HFFc6 (cell line): ENCODE data around the gene KCNMA1. TPM values are rescaled to one million over a fixed set of nuclear protein-coding genes. Genes with fewer than 3 reads are reported as not detected.
A peak's percentile ranks its signal among the peaks of the same experiment; 100 is the strongest.

Experiments used
- DNase-seq: peaks from one replicate; pipeline ENCODE4 v3.0.0-alpha.2; 2018
- H3K27ac Mint-ChIP-seq: 2 replicates; pipeline ENCODE4 v1.8.0; 2020; ENCODE audit warnings: mild to moderate bottlenecking, mixed read lengths
- H3K27me3 Mint-ChIP-seq: 2 replicates; pipeline ENCODE4 v1.8.0; 2021; ENCODE audit warnings: mild to moderate bottlenecking, moderate library complexity, mixed read lengths; ENCODE audit not compliant: insufficient read depth
- H3K36me3 Mint-ChIP-seq: 2 replicates; pipeline ENCODE4 v1.8.0; 2021; ENCODE audit warnings: low read depth, mixed read lengths
- H3K4me1 Mint-ChIP-seq: 2 replicates; pipeline ENCODE4 v1.8.0; 2020; ENCODE audit warnings: low read depth, mixed read lengths
- H3K4me3 Mint-ChIP-seq: 2 replicates; pipeline ENCODE4 v1.8.0; 2020; ENCODE audit warnings: mild to moderate bottlenecking, moderate library complexity, mixed read lengths
- H3K9me3 Mint-ChIP-seq: 2 replicates; pipeline ENCODE4 v1.8.0; 2020; ENCODE audit warnings: mild to moderate bottlenecking, mixed read lengths
- total RNA-seq, 6 experiments: library from RNA; stranded (reverse); fragmentation: NEBNext Ultra II Directional; extraction: Animal tissue kit (Norgen Biotek cat#: 25700); gene quantifications; 2 replicates in 1 of 6; 3 replicates in 5 of 6; pipeline ENCODE4 v1.2.3, GENCODE V29; 2021
- TF ChIP-seq, protein P1 (sequence below): fragments of 200-600 bp; sonication (generic); IDR thresholded peaks from 2 replicates; pipeline ENCODE4 v1.5.0; 2021; ENCODE audit warnings: antibody characterized with exemption, mild to moderate bottlenecking

KCNMA1 gene
- total RNA-seq, 6 experiments from 2014 or later = 87.1 to 191 (median 93.5) TPM

DNA sequence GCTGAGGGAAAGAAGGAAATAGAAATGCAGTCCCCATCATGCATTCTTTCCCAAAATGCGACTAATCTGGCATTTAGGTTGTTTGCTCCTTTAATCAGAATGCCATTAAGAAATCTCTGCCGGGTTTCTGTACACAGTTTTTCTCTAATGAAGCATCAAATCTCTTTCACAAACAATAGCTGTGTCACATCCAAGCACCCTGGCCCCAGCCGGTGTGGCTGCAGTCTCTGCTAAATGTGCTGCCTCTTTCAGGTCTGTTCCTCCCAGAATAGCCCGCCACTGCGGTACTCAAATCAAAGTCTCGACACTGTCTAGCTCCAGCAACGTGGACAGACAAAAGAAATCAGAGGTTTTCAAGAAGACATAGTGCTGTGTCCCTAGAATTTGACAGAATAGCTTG, 343.8 kb downstream of the KCNMA1 start:
- Mint-ChIP-seq H3K36me3 (peaks cover 26% of the 10 kb centered on the region), H3K27ac (peak overlapping the region; percentile 56; the same call in 1 of the 2 replicates), H3K4me3 (no peak overlapping the region), H3K27me3 (no peaks in the 10 kb centered on the region; the same call in 1 of the 2 replicates), H3K9me3 (no peaks in the 10 kb centered on the region; the same call in 1 of the 2 replicates), H3K4me1 (peaks cover 84% of the 10 kb centered on the region)
- no peak for DNase-seq
- TF ChIP-seq, protein P1, sequence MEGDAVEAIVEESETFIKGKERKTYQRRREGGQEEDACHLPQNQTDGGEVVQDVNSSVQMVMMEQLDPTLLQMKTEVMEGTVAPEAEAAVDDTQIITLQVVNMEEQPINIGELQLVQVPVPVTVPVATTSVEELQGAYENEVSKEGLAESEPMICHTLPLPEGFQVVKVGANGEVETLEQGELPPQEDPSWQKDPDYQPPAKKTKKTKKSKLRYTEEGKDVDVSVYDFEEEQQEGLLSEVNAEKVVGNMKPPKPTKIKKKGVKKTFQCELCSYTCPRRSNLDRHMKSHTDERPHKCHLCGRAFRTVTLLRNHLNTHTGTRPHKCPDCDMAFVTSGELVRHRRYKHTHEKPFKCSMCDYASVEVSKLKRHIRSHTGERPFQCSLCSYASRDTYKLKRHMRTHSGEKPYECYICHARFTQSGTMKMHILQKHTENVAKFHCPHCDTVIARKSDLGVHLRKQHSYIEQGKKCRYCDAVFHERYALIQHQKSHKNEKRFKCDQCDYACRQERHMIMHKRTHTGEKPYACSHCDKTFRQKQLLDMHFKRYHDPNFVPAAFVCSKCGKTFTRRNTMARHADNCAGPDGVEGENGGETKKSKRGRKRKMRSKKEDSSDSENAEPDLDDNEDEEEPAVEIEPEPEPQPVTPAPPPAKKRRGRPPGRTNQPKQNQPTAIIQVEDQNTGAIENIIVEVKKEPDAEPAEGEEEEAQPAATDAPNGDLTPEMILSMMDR = no peak

DNA sequence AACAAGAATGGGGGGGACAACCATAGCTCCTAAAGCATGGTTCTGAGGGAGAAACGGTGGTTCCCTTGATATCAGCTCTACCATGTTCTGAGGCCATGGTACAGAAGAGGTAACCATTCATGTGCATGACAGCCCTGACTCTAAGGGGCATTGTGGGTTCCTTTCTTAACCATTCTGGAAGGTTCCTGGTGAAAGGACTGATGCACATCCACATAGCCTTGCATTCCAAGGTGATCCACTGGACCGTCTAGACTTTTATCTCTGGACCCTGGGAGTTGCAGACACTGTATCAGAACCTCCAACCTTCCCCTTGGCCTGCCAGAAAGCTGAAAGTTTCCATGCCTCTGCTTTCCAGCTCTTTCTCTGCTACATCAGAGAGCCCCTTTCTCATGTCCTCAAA, 344.3 kb downstream of the KCNMA1 start:
- Mint-ChIP-seq H3K4me3 (no peak overlapping the region), H3K9me3 (no peaks in the 10 kb centered on the region; the same call in 1 of the 2 replicates), H3K27ac (0 out of 2 replicates have a peak overlapping the region, but pooled peaks have one; percentile 56), H3K36me3 (peaks cover 26% of the 10 kb centered on the region), H3K27me3 (no peaks in the 10 kb centered on the region; the same call in 1 of the 2 replicates), H3K4me1 (peaks cover 88% of the 10 kb centered on the region)
- TF ChIP-seq, protein P1 = no peak
- no peak for DNase-seq

DNA sequence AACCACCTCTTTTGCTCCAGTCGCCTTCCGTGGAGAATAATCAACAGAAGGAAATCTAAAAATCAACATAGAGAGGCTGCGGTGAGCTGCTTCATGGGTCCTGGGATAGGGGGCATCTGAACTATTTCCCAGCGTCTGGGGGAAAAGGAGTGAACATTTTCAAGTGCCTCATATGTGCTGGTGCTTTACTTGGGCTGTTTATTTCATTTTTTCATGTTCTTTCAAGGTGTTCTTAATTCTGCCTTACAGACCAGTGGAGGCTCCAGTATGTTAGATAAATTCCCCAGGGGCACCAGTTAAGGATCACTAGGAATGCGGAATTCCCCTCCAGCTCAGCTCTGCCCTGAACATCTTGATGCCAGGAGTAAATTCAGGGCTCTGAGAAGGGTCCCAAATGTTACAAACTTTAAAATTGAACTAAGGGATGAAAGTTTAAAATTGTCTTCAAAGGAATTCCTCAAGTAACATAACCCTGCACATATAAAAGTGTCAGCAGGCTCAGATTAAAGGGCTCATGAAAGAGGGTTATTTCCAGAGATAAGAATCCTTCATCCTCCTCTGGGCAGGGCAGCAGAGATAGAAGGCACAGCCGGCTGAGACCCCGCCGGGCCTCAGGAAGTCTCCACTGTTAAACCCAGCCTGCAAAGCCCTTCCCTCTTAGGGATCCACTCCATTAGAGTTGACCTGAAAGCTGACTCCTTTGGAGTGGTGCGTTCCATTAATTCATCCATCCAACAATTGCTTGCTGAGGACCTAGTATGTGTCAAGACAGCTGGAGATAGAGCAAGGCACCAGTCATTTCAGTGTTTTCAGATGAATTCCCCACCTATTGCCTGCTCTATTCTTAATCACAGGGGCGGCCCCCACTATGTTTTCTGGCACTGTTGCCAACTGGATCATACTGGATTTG, 345.8 kb downstream of the KCNMA1 start:
- H3K4me3 Mint-ChIP-seq = peak overlapping the region; percentile 76
- no peaks in the 10 kb centered on the region; the same call in 1 of the 2 replicates for H3K9me3 Mint-ChIP-seq
- peaks cover 91% of the 10 kb centered on the region for H3K4me1 Mint-ChIP-seq
- H3K27me3 Mint-ChIP-seq = no peaks in the 10 kb centered on the region; the same call in 1 of the 2 replicates
- H3K36me3 Mint-ChIP-seq = peaks cover 21% of the 10 kb centered on the region
- no peak for DNase-seq
- TF ChIP-seq, protein P1 = no peak
- H3K27ac Mint-ChIP-seq = peak overlapping the region; percentile 92

DNA sequence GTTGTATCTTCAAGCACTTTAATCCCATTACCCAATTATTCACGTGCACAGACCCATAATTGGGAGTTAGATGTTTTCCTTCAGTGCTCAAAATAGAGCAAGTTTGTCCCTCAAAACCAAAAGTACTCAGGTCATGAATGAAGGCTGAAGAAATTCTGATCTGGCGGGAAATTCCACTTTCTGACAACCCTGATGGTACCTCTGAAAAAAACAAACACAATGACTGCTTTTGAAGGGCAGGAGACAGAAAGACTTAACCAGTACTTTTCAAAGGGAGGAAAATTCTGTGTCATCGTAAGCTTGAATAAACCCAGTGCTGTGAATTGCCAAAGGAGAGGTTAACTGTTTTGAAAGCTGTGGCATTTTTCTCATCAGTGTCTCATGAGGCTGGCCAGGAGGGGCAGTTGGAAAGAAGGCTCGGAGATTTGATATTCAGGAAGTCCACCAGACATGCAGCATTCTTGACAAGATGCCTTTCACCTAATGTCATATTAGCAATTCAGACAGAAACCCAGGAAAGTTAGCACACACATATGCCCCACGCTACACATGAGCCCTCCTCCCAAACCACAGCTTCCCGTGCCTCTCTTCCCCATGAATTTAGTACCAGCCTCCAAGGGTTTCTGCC, 347.0 kb downstream of the KCNMA1 start:
- peak; percentile 91 for DNase-seq
- Mint-ChIP-seq H3K4me3 (peak overlapping the region; percentile 76), H3K27me3 (peaks cover under 1% of the 10 kb centered on the region; the same call in 1 of the 2 replicates), H3K27ac (peak overlapping the region; percentile 92), H3K9me3 (no peaks in the 10 kb centered on the region; the same call in 1 of the 2 replicates), H3K4me1 (peaks cover 93% of the 10 kb centered on the region), H3K36me3 (peaks cover 13% of the 10 kb centered on the region)
- TF ChIP-seq, protein P1 = no peak

DNA sequence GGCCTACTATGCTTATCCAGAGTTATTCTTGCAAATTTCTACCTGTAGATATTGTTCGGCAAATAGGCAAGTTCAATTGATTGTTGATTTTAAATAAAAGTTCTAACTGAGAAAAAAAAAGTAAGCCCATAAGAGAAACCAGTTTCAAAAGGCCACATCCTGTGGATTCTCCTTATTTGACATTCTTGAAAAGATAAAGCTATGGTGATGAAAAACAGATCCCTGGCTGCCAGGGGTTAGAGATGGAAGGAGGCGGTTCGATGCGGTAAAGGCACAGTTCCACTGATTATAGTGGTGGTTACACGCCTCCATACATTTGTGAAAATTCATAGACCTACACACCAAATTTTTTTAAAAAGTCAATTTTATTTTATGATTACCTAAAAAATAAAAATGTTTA, 347.8 kb downstream of the KCNMA1 start:
- H3K27ac Mint-ChIP-seq = peak overlapping the region; percentile 92
- no peak for DNase-seq
- TF ChIP-seq, protein P1 = no peak
- peaks cover 3% of the 10 kb centered on the region; the same call in 1 of the 2 replicates for H3K27me3 Mint-ChIP-seq
- H3K4me3 Mint-ChIP-seq = peak overlapping the region; percentile 76
- H3K4me1 Mint-ChIP-seq = peaks cover 100% of the 10 kb centered on the region
- H3K36me3 Mint-ChIP-seq = peaks cover 15% of the 10 kb centered on the region
- H3K9me3 Mint-ChIP-seq = no peaks in the 10 kb centered on the region; the same call in 1 of the 2 replicates
